GM21576 (cell line): ENCODE measurements around the gene IL6R.
"Not testable (repeated sequence)": the region's sequence is repeated elsewhere in the genome, so short reads cannot be mapped to it uniquely, and the experiment has no call there.

Experiments
- ATAC-seq: cut with Tn5 transposase; IDR thresholded peaks from one replicate; pipeline ENCODE4 v1.9.1; 2021; ENCODE audit warnings: mild to moderate bottlenecking, moderate library complexity; ENCODE audit not compliant: unreplicated experiment

The IL6R gene

GRCh38 chr1:154406572-154406879, 1.4 kb downstream of the IL6R start:
- no peak for ATAC-seq

DNA sequence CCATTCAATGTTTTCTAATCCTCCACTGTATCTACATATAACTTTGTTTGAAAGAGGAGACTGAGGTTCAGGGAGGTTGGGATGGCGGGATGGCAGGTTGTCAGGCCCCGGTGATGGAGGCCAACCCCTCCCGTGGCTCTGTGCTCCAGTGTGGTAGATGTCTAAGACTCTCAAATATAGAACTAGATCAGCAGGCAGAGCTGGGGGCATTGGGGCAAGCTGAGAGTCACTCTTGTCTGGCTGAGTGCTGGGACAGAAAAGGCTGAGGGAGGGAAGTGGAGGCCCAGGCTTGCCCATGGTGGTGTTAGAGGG, 1.7 kb downstream of the IL6R start:
- no peak for ATAC-seq

DNA sequence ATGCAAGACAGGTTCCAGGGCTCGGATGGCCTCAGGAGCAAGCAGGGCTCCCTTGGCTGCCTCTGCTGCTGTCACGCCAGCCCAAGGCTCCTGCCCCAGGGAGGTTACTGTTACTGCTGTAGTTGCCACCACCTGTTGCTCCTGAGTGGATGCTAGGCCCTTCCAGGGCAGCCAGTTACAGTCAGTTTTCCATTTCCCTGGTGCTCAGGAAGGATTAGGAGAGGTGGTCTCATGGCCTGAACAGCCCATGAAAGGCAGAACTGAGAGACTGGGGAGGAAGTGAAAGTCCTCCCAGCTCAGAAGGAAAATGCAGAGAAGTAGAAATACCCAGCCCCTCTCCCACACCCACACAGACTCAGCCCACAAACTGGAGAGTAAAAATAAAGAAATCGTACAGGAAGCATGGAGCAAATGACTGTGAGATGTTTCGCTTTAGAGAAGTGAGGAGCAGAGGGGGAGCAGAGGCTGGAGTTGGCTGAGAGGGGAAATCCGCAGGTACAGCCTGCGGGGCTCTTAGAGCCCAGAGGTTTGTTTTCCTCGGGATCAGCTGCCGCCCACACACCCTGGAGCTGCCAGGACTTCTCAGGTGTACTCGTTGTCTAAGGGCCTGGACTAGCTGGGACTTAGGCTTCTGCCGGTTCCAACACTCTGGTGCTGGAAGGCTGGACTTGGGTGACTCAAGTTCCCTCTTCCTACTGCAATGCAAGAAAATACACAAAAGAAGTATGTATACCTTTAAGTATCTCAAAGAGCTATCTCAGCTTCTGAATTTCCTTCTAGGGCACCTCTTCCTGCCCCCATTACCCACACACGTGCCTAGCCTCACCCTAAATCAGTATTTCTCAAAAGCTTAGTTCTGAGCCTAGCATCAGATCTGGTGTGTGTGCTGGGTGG, 2.3 kb downstream of the IL6R start:
- no peak for ATAC-seq

GRCh38 chr1:154408174-154408777, 3.1 kb downstream of the IL6R start:
- ATAC-seq = no peak

- no peak for ATAC-seq
Observed at GRCh38 chr1:154410185-154410827, 5.2 kb downstream of the IL6R start.

GRCh38 chr1:154411525-154411924, 6.4 kb downstream of the IL6R start:
- ATAC-seq = no peak

DNA sequence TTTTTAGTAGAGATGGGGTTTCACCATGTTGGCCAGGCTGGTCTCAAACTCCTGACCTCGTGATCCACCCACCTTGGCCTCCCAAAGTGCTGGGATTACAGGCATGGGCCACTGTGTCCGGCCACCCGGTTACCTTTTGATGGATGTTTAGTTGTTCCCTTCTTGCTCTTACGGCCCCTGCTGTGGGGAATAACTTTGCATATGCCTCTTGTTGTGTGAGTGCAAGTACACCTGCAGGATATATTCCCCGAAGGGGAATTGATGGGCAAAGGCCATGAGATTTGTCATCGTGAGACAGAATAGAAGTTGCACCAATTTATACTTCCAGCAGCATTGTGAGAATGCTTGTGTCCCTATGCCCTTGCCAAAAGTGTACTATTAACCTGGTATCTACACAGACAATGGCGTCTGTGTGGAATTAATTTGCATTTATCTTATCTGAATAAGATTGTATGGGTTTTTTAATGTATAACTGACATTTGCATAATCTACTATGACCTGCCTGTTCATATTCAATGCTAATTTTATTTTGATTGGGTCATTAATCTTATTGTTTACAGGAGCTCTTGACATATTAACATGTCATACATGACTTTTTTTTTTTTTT, 8.1 kb downstream of the IL6R start:
- no peak for ATAC-seq

DNA sequence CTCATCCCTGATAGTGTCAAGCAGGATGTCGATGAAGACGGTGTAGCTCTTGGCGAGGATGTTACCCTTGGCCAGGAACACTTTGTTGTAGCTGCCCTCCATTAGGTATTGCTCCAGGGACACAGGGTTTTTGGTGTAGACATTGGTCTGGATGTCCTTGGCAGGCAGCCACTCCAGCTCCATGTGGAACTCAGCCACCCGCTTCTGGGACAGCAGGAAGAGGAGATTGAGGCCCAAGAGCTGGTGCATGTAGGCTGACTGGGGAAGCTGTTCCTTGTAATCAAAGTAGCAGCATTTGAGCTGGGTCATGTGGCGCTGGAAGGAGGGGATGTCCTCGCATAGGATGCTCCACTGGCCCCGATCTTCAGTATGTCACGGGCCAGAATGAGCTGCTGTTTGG, 9.5 kb downstream of the IL6R start:
- ATAC-seq = no peak

GRCh38 chr1:154416471-154417337, 11.6 kb downstream of the IL6R start:
- no peak for ATAC-seq

DNA sequence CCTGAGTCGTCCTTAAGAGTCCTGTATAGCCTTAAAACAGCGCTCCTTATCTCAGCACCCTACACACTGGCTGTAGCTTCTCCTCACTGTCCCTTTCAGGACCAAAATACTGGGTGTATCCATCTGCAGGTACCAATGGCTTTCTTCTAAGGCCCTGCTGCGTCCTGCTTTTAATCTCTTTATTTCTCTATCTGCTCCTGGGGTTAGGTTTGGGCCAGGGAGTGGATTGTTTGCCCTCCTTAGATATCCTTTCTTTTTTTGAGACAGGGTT, 12.1 kb downstream of the IL6R start:
- ATAC-seq = no peak

- ATAC-seq = no peak
Observed at GRCh38 chr1:154418062-154418921, 13.1 kb downstream of the IL6R start.

GRCh38 chr1:154418923-154419619, 13.9 kb downstream of the IL6R start:
- ATAC-seq = no peak

DNA sequence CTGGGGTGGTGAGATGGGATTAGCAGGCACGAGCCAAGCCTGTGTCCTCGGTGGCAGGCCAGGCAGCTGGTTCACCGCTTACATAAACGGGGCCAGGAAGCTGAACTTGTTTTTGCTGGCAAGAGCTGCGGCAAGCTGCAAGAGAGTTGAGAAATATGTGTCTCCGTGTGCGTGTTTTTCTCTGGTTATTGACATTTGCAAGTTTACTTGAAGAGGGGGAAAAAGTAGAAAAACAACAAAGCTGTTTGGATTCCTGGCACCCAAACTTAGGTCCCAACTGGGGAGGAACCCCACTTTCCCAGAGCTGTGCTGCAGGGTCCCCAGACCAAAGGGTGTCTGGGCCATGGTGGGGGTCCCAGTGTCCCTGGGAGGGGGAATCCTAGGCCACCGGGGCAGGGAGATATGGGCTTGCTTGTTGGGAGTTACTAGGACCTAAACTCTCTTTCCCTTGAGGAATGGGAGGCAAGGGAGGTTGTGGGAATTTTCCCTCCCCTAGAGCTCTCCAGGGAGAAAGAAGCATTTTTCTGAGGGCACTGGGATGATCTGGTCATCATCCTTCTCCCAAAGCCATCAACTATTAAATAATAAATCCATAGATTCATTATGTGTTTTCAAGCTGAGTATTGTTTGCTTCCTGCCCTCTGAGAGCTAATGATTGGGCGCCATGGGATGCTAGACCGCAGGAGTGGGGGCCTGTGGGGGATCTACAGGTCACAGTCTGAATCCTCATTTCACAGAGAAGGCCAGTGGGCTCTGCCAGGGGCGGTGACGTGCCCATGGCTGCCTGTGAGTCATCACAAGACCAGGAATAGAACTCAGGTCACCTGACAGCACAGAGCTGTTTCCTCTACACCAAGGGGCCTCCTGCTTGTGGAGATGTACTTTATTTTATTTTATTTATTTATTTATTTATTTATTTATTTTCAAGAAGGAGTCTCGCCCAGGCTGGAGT, 14.8 kb downstream of the IL6R start:
- no peak for ATAC-seq

DNA sequence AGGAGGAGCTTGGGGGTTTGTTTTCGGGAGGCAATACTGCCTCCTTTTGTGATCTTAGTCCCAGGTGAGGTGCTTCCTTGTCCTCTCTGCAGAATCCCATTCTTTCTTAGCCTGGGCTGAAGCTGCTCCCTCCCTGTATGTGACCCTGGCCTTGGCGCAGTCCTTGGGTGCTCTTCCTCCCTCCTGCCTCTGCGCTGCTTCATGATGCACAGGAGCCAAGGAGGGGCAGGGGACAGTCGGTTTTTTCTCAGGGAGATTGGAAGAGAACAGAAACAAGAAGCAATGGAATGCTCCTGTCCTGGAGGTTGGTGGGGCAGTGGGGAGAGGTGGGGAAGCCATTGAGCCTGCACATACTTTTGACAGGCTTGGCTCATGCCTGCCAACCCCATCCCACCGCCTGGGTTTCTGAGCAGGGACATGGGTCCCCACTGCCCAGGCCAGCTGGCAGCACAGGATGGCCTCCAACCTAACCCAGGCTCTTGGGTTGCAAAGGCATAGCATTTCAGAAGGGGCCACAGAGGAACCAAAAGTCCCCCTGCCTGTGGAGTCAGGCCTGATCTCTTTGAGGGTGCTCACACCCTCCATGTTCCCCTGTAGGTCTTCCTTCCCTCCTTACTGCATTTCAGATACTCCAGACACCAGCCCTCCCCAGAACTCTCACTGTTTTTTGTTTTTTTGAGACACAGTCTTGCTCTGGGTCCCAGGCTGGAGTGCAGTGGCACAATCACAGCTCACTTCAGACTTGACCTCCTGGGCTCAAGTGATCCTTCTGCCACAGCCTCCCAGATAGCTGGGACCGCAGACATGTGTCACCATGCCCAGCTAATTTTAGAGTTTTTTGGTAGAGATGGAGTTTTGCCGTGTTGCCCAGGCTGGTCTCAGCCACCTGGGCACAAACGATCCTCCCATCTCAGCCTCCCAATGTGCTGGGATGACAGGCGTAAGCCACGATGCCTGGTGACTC, 16.1 kb downstream of the IL6R start:
- no peak for ATAC-seq

- not testable (repeated sequence) for ATAC-seq
Observed at GRCh38 chr1:154422049-154422448, 16.9 kb downstream of the IL6R start.

GRCh38 chr1:154422521-154422920, 17.4 kb downstream of the IL6R start:
- ATAC-seq = no peak

GRCh38 chr1:154423304-154423987, 18.3 kb downstream of the IL6R start:
- no peak for ATAC-seq
